Neural progenitor cell (in vitro differentiated cells): ENCODE results near the gene MACROH2A1. TPM values are rescaled to one million over a fixed set of nuclear protein-coding genes. Genes with fewer than 3 reads are reported as not detected.

ENCODE experiments used
- DNase-seq: peaks from one replicate; pipeline ENCODE4 v3.0.0-alpha.2; 2016; ENCODE audit warnings: low spot score
- H2AFZ ChIP-seq: fragments of 200-600 bp; sonication (generic); replicated peaks from 2 replicates; pipeline ENCODE4 v1.6.1; 2016; ENCODE audit warnings: antibody characterized with exemption
- H3F3A ChIP-seq: fragments of 200-600 bp; sonication (generic); 2 replicates; pipeline ENCODE4 v1.6.1; 2016; ENCODE audit warnings: antibody characterized with exemption, low read depth
- H3K27ac ChIP-seq: fragments of 200-600 bp; sonication (generic); 2 replicates; pipeline ENCODE4 v1.5.1; 2016; ENCODE audit warnings: mild to moderate bottlenecking
- H3K27me3 ChIP-seq: fragments of 200-600 bp; sonication (generic); 2 replicates; pipeline ENCODE4 v1.6.1; 2016; ENCODE audit warnings: mild to moderate bottlenecking, moderate library complexity
- H3K36me3 ChIP-seq: fragments of 200-600 bp; sonication (generic); 2 replicates; pipeline ENCODE4 v1.5.1; 2016
- H3K4me1 ChIP-seq: fragments of 200-600 bp; sonication (generic); 2 replicates; pipeline ENCODE4 v1.6.1; 2016; ENCODE audit warnings: mixed run types
- H3K4me2 ChIP-seq: fragments of 200-600 bp; sonication (generic); 2 replicates; pipeline ENCODE4 v1.6.1; 2016
- H3K4me3 ChIP-seq: fragments of 200-600 bp; sonication (generic); 2 replicates; pipeline ENCODE4 v1.5.1; 2016
- H3K79me2 ChIP-seq: fragments of 200-600 bp; sonication (generic); 2 replicates; pipeline ENCODE4 v1.6.1; 2016; ENCODE audit warnings: low read depth
- H3K9ac ChIP-seq: fragments of 200-600 bp; sonication (generic); 2 replicates; pipeline ENCODE4 v1.6.1; 2016
- H3K9me3 ChIP-seq: fragments of 200-600 bp; sonication (generic); 2 replicates; pipeline ENCODE4 v1.5.1; 2016; ENCODE audit warnings: low read depth
- H4K20me1 ChIP-seq: fragments of 200-600 bp; sonication (generic); 2 replicates; pipeline ENCODE4 v1.6.1; 2016; ENCODE audit warnings: low read depth
- H3K27ac Mint-ChIP-seq: 3 replicates; pipeline ENCODE4 v1.8.0; 2021; ENCODE audit warnings: mixed read lengths
- H3K27me3 Mint-ChIP-seq: 2 replicates; pipeline ENCODE4 v1.8.0; 2022; ENCODE audit warnings: low read depth, mild to moderate bottlenecking, inconsistent platforms, moderate library complexity, mixed read lengths; ENCODE audit not compliant: insufficient read depth
- H3K36me3 Mint-ChIP-seq: 3 replicates; pipeline ENCODE4 v1.8.0; 2021; ENCODE audit warnings: mixed read lengths
- H3K4me1 Mint-ChIP-seq: 3 replicates; pipeline ENCODE4 v1.8.0; 2021; ENCODE audit warnings: mixed read lengths
- H3K4me3 Mint-ChIP-seq: 3 replicates; pipeline ENCODE4 v1.8.0; 2021; ENCODE audit warnings: mild to moderate bottlenecking, moderate library complexity, mixed read lengths
- H3K9me3 Mint-ChIP-seq: 3 replicates; pipeline ENCODE4 v1.8.0; 2020; ENCODE audit warnings: mixed read lengths
- EZH2 ChIP-seq: fragments of 200-600 bp; sonication (generic); IDR thresholded peaks from 2 replicates; pipeline ENCODE4 v1.6.1; 2017; ENCODE audit warnings: antibody characterized with exemption, mild to moderate bottlenecking, moderate library complexity
- EZH2phosphoT487 ChIP-seq: fragments of 200-600 bp; sonication (generic); IDR thresholded peaks from 2 replicates; pipeline ENCODE4 v1.6.1; 2017; ENCODE audit warnings: antibody characterized with exemption
- total RNA-seq: library from RNA; depleted of rRNA; stranded (reverse); fragments of >200 nt; gene quantifications from 2 replicates; pipeline ENCODE4 v1.2.3, GENCODE V29; 2015; ENCODE audit warnings: low replicate concordance
- TF ChIP-seq, protein P1 (sequence below): fragments of 200-600 bp; sonication (generic); IDR thresholded peaks from 2 replicates; pipeline ENCODE4 v1.5.1; 2017; ENCODE audit warnings: antibody characterized with exemption, mild to moderate bottlenecking

Gene MACROH2A1
- total RNA-seq, 1 donor from 2014 or later: 179 TPM

DNA sequence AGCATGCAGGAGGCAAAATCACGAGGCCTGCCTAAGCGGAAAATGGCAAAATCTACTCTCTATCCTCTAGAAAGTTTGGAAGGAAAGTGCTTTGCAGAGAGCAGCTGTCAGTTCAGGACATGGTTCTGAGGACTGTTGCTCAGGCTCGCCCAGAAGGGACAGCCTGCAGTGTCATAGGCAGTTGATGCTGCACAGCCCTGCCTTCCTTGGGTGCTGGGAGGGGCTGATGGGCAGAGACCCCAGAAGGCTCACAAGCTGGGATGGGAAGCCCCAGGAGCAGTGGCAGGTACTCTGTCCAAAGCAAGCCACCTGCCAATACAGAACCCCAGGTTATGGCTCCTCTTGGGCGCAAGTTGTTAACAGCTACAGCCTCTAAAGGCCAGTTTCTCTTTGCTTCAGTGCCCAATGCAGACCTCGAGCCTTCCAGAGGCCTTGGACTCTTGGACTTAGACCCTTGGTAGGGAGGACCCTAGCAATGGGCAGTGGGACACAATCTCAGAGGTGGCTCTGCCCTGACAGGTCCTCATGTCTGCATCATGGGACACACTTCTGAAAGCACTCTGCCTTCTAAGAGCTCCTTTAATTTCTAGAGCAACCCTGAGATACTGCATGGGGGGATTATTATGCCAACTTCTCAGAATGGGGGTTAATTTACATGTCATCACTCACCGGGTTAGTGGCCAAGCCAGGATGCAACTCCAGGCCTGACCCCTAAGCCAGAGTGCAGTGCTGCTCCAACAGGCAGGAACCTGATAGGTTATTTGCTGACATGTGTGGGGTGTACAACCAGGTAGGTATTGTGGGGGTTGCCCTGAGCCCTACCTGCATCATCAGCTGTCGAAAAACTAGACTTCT is 57.1 kb downstream of the MACROH2A1 start:
- H3K4me2 ChIP-seq: no peak overlapping the region
- no peaks in the 10 kb centered on the region for H3K4me1 ChIP-seq
- no peak overlapping the region for H2AFZ ChIP-seq
- Mint-ChIP-seq H3K36me3 (peaks cover 42% of the 10 kb centered on the region), H3K9me3 (no peaks in the 10 kb centered on the region), H3K4me1 (no peaks in the 10 kb centered on the region), H3K27ac (no peak overlapping the region), H3K27me3 (peaks cover 6% of the 10 kb centered on the region), H3K4me3 (no peak overlapping the region)
- no peak overlapping the region for H3K4me3 ChIP-seq
- H3F3A ChIP-seq: no peaks in the 10 kb centered on the region
- H3K27me3 ChIP-seq: no peaks in the 10 kb centered on the region
- H4K20me1 ChIP-seq: peaks cover 1% of the 10 kb centered on the region
- no peaks in the 10 kb centered on the region for H3K9me3 ChIP-seq
- no peak for TF ChIP-seq EZH2phosphoT487
- TF ChIP-seq, protein P1, sequence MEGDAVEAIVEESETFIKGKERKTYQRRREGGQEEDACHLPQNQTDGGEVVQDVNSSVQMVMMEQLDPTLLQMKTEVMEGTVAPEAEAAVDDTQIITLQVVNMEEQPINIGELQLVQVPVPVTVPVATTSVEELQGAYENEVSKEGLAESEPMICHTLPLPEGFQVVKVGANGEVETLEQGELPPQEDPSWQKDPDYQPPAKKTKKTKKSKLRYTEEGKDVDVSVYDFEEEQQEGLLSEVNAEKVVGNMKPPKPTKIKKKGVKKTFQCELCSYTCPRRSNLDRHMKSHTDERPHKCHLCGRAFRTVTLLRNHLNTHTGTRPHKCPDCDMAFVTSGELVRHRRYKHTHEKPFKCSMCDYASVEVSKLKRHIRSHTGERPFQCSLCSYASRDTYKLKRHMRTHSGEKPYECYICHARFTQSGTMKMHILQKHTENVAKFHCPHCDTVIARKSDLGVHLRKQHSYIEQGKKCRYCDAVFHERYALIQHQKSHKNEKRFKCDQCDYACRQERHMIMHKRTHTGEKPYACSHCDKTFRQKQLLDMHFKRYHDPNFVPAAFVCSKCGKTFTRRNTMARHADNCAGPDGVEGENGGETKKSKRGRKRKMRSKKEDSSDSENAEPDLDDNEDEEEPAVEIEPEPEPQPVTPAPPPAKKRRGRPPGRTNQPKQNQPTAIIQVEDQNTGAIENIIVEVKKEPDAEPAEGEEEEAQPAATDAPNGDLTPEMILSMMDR: no peak
- TF ChIP-seq EZH2: no peak
- no peaks in the 10 kb centered on the region for H3K36me3 ChIP-seq
- DNase-seq: no peak
- H3K9ac ChIP-seq: no peak overlapping the region
- no peak overlapping the region for H3K27ac ChIP-seq
- H3K79me2 ChIP-seq: no peaks in the 10 kb centered on the region

DNA sequence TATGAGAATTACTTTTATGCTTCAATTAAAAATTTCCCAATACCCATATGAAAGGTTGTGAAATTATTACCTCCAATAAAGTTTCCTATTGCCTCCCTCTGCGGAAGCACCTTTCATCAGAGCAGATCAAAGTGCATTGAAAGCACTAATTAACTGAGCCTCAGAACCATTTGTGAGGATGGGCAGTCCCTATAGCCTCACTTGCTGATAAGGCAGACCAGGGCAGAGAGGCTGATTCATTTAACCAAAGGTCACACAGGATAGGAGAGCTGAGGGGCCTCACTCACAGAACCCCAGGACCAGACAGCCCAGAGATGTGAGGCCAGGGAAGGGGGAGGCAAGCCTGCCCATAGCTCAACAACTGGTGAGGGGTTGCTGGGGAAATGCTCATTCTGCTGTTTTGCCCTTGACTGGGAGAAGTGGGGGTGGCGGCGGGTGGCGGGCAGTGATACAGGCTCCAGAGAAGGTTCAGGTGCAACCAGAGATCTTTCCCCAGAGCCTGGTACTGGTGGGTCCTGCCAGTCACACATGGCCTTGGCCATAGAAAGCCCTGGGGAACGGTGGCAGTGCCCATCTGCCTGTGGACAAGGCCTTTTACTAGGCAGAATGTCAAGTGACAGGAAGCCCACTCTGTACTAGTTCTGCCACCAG is 57.9 kb downstream of the MACROH2A1 start:
- Histone ChIP-seq H3K27me3 (no peaks in the 10 kb centered on the region), H3K4me1 (no peaks in the 10 kb centered on the region), H4K20me1 (no peaks in the 10 kb centered on the region), H2AFZ (no peak overlapping the region), H3K9me3 (no peaks in the 10 kb centered on the region), H3K79me2 (no peaks in the 10 kb centered on the region), H3F3A (no peaks in the 10 kb centered on the region), H3K4me3 (no peak overlapping the region), H3K27ac (no peak overlapping the region), H3K4me2 (no peak overlapping the region), H3K36me3 (no peaks in the 10 kb centered on the region), H3K9ac (no peak overlapping the region)
- Mint-ChIP-seq H3K27me3 (peaks cover 6% of the 10 kb centered on the region), H3K9me3 (no peaks in the 10 kb centered on the region), H3K27ac (no peak overlapping the region), H3K36me3 (peaks cover 46% of the 10 kb centered on the region), H3K4me1 (no peaks in the 10 kb centered on the region), H3K4me3 (no peak overlapping the region)
- no peak for DNase-seq
- TF ChIP-seq EZH2 (no peak), EZH2phosphoT487 (no peak)
- TF ChIP-seq, protein P1: no peak

DNA sequence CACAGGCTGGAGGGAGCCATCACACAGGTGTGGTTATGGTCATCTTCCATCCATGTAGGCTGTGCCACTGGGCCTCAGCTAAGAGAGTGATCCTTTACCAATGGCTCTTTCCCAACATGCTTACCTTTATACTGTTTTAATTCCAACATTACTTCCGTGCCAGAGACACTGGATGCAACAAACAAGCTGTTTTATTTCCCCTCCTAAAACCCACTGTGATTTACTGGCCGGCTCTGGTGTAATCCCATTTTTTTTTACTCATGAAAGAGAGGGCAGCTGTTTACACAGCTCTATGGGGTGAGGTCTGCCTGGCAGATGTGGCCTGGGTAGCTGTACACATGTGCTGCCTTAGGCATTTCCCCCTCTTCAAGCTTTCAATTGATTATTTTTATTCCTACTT is 58.5 kb downstream of the MACROH2A1 start:
- Histone ChIP-seq H3K4me3 (no peak overlapping the region), H4K20me1 (no peaks in the 10 kb centered on the region), H2AFZ (no peak overlapping the region), H3K36me3 (no peaks in the 10 kb centered on the region), H3K4me2 (no peak overlapping the region), H3K27ac (no peak overlapping the region), H3K27me3 (no peaks in the 10 kb centered on the region), H3K9ac (no peak overlapping the region), H3F3A (no peaks in the 10 kb centered on the region), H3K79me2 (no peaks in the 10 kb centered on the region), H3K4me1 (no peaks in the 10 kb centered on the region), H3K9me3 (no peaks in the 10 kb centered on the region)
- no peak for DNase-seq
- no peaks in the 10 kb centered on the region for H3K4me1 Mint-ChIP-seq
- H3K36me3 Mint-ChIP-seq: peaks cover 41% of the 10 kb centered on the region
- peaks cover 6% of the 10 kb centered on the region for H3K27me3 Mint-ChIP-seq
- no peaks in the 10 kb centered on the region for H3K9me3 Mint-ChIP-seq
- no peak overlapping the region for H3K4me3 Mint-ChIP-seq
- TF ChIP-seq, protein P1: no peak
- TF ChIP-seq EZH2phosphoT487: no peak
- TF ChIP-seq EZH2: no peak
- H3K27ac Mint-ChIP-seq: no peak overlapping the region
